Esophagus muscularis mucosa (tissue), 3 donors: ENCODE data around the gene PNPLA7.

Experiments used
- CTCF ChIP-seq, 3 experiments: fragments of 200-600 bp in 2 of 3; fragments of 450-650 bp in 1 of 3; sonication (generic) in 2 of 3; IDR thresholded peaks; one replicate each; pipeline ENCODE4 v1.5.1; 2017 to 2019; ENCODE audit warnings: antibody characterized with exemption in 3 of 3, mild to moderate bottlenecking in 2 of 3, moderate library complexity in 1 of 3
- POLR2A ChIP-seq: fragments of 450-650 bp; IDR thresholded peaks from one replicate; pipeline ENCODE4 v1.6.1; 2017; ENCODE audit warnings: antibody characterized with exemption, moderate library complexity, mild to moderate bottlenecking, low read depth
- POLR2AphosphoS5 ChIP-seq, 2 donors: sonication (generic); formaldehyde crosslinking; IDR thresholded peaks; one replicate each; pipeline ENCODE4 v1.6.1; 2017; ENCODE audit warnings: antibody characterized with exemption in 2 of 2

DNA sequence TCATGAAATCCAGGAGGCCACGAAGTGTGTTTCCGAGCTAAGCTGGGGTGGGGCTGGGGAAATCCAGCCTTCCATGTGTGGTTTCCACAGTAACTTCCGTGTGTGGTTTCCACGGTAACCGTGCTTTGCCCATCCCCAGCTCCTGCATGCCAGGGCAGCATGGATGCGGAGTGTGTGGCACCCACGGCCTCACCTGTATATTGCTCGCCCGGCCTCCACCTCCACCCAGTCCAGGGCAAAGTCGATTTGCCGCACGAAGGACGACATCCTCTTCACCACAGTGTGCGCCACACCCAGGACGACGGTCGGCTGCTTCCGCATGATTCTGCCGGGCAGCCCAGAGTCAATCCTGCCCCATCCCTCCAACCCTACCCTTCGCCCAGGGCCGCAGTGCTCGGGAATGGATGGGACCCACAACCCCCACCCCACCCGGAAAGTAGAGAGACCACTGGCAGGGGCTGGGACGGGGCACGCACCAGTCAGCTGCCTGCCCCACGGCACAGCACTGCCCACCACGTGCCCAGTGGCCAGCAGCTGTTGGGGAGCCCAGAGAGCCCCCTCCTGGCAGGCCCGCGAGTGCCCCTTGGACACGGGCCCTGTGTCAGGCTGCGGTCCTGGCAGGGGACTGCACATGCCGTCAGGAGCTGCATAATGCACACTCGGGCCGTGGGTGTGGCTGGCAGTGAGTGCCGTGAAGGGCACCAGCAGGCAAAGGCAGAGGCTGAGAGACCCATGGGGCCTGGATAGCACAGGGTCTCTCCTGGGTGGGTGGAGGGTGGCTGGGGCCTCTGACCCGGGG is 52.1 kb downstream of the PNPLA7 start:
- TF ChIP-seq CTCF (IDR thresholded peaks at IDR 0.05) (no peak), POLR2A (no peak), POLR2AphosphoS5 (IDR thresholded peaks at IDR 0.05) (no peak)
